Frontal cortex (tissue), 4 donors: ENCODE data around the gene PLEKHM3. TPM values are rescaled to one million over a fixed set of nuclear protein-coding genes. Genes with fewer than 3 reads are reported as not detected.
"Not testable (repeated sequence)": the region's sequence is repeated elsewhere in the genome, so short reads cannot be mapped to it uniquely, and the experiment has no call there.

Experiments used
- DNase-seq, 2 donors: peaks; one replicate each; pipeline ENCODE4 v3.0.0; 2012; ENCODE audit warnings: low spot score in 2 of 2
- FAIRE-seq: peaks from 2 replicates; lab custom pipeline; 2012; peaks lifted over from hg19 to GRCh38; lab: Jason Lieb, UNC
- total RNA-seq: library from RNA; depleted of rRNA; stranded (reverse); fragments of >200 nt; gene quantifications from one replicate; pipeline ENCODE4 v1.2.3, GENCODE V29; 2014
- donor health status: control.
- donor health status: control.
- donor health status: control.

Gene PLEKHM3
- total RNA-seq, 1 donor from 2014 or later, result 34.6 TPM

DNA sequence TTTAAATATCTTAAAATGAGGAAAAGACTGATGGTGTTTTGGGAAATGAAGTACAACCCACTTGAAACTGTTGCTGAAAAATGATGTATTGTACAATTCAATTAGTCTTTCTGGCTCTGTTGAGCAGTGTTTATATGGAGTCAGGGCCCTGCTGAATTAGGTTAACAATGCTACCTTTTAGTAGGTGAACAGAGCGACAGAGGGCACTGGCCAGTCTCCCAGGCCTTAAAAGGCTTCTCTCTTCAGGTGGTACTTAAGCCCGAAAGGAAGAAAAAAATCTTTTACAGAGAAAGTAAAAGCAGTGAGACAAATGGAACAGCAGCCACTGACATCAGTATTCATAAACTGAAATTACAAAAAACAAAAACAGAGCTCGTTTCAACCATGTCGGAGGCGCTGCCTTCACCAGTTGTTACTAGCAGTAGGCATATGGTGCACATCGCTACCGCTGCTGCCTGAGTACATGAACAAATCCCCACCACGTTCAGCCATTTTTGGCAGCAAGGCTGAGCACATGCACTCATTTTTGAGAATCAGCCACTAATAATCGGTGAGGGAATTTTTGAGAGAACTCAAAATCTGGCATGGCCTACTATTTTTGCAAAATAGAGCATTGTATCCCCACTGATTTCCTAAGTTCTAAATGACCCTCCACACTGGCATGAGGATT is 91.8 kb downstream of the PLEKHM3 start:
- FAIRE-seq, result no peak
- no peak for DNase-seq

DNA sequence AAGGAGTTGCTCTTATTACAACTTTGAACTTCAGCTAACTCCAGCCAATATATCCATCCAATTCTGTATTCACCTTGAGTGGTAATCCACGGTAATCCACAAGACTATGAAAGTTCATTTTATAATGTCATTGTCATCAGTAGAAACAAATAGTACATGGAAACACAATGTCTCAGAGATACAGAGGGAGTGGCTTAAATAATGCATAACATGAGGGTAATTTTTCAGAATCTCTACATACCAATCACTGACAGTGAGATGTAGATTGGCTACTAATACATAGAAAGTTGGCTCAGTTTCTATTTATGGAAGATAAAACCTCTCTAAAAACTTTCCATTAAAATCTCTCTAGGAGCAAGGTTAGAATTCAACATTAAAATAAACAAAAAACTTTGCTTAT is 93.2 kb downstream of the PLEKHM3 start:
- FAIRE-seq, result no peak
- no peak for DNase-seq

DNA sequence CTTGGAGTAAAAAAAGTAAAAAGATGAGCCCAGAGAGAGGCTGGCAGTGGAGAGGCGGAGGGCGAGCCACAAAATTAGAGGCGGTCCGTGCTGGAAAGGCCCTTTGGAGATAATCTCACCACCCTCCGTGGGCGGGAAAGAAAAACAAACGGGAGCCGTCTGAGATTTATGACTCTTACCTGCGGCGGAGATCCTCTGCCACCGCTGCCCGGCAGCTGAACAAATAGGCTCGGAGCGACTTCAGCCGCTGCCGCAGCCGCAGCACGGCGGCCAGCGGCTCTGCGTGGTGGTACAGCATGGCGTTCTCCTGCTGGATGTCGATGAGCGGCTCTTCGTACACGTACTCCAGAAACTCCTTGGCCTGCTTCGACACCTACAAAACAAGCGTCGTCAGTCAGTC is 94.6 kb downstream of the PLEKHM3 start:
- FAIRE-seq (no peak), DNase-seq (no peak)

DNA sequence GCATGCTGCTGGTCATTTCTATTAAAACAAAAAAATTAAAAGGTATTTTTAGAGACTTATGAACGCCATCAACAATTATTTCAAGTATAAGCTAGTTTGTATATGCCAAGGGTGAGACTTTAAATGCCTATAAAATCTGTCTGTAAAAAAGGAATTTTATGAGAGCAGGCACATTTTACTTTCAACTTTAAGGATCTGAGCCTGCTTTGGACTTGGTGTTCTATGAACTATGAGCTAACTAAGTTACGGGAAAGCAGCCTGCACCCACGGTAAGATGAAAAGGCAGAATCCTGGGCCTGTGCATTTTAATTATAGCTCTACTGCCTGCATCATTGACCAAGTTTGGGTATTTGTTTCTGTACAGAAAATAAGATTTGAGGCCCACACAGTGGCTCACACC is 95.4 kb downstream of the PLEKHM3 start:
- no peak for FAIRE-seq
- no peak for DNase-seq

DNA sequence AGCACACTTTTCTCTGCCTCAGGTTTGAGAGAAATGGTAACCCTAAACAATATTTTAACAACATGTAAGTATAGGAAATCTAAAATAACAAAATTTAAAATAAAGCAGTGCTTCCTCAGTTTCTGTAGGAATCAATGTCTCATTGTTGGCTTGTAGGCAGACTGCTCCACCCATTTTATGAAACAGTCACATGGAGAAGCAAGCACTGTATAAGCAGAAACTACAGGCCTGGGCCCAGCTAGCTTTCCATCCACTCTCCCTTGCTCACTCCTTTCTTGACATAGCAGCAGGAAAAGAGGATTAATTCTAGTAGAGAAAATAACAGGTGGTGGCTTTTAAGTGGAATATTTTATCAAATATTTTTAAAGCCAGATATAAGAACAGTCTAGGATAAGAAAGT is 97.2 kb downstream of the PLEKHM3 start:
- DNase-seq, result peak in 1 of 2 donors; percentile 42
- no peak for FAIRE-seq

DNA sequence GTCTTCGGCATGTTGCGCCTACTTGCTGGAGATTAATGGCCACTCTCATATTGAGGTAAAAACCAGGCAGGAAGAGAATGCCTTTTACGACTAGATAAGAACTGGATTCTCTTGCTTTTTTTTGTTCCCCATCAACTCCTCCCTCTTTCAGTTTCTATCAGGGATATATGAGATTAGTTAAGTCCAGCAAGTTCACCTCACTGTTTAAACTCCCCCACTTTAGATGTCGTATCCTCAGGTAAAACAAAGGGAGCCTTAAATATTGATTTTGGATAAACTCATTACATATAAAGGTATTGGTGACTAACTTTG is 98.4 kb downstream of the PLEKHM3 start:
- no peak for FAIRE-seq
- no peak for DNase-seq

DNA sequence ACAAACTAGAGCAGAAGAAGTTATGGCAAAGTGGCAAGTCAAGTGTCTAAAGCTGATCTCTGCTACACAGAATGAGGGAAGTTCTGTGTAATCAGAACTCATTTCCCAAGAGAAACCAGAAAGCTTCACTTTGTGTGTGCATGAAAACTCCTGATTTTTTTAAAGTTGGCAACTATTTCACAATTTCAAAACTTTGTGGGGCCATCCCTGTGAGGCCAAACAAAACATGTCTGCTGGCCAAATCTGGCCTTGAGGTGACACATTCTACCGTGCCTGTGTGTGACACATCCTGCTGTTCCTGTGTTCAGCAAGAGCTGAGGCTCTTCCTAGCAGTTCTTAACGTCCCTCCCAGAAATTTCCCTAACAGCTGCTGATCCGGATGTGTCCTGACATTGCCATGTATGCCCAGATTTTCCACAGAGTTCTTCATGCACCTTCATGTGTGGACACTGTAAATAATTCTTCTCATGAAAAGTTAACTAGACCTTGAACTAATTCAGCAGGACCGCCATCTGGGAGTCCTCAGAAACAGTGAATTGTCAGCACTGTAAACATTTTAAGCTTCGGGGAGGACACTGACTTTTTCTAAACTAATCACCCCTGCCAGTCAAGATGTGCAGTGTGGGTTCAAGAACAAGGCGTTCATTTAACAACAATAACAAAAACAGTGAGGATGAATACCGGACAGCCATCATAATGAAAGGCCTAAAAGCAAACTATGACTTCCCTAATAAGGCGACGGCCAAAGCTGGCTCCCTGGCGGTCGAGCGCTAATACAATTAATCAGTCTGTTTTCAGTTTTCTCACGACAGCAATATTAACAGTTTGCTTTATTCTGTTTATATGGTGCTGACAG is 99.0 kb downstream of the PLEKHM3 start:
- DNase-seq (no peak), FAIRE-seq (no peak)

DNA sequence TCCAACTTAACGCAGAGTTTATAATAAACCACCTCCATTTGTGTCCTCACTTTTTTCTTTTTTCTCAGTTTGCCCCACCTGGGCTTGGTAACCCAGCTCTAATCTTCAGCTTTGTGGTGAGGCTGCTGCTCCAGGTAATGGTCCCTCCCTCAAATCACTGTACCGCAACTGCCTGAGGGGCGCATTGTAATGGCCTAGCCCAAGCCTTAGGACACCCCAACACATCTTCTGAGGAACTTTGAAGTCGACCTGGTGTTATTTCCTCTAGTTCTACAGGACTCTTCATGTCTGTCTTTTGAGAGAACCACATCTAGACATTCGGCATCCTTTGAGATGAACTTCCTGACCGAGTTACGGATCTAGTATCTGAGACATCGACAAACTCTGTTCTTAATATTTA is 99.7 kb downstream of the PLEKHM3 start:
- DNase-seq (no peak), FAIRE-seq (no peak)

DNA sequence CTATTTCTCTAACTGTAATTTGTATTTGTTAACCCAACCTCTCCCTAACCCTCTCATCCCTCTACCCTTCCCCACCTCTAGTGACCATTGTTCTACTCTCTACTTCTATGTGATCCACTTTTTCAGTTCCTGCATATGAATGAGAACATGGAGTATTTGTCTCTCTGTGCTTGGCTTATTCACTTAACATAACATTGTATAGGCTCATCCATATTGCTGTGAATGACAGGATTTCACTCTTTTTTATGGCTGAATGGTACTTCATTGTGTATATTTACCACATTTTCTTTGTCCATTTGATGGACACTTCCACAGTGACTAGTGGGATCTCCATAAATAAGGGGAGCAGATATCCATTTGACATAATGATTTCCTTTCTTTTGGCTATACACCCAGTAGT is 103.7 kb downstream of the PLEKHM3 start:
- no peak for FAIRE-seq
- no peak for DNase-seq

DNA sequence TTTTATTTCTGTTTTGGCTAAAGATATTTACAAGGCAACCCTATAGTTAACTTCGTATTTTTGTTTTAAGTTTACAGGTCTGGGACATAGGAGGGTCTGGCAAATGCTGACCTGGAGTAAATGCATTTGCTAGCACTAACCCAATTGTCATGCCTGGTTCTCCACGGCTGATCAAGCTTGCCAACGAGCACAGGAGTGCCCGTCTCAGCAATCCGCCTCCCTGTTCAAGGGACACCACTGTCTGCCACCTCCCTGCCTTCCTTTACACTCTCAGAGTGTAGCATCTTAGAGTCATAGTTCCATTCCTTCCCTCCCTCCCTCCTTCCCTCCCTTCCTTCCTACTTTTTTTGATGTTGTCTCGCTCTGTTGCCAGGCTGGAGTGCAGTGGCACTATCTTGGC is 104.6 kb downstream of the PLEKHM3 start:
- no peak for DNase-seq
- no peak for FAIRE-seq

DNA sequence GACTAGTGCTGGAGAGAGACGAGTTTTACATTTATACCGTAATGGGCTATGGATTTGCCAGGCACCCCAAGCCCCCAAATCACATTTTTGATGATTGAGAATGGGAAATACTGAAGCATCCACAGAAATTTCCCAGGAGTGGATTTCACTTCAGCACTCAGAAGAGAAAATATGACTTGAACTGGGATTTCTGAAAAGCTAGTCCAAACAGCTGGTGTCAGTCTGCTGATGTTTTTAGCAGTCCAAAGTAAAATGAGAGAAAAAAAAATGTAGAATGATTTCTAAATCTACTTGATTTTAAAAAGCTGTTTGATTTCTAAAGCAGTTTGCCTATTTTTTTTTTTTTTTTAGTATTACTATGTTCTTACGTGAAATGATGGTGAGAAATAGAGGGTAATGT is 105.0 kb downstream of the PLEKHM3 start:
- FAIRE-seq, result no peak
- DNase-seq, result no peak

DNA sequence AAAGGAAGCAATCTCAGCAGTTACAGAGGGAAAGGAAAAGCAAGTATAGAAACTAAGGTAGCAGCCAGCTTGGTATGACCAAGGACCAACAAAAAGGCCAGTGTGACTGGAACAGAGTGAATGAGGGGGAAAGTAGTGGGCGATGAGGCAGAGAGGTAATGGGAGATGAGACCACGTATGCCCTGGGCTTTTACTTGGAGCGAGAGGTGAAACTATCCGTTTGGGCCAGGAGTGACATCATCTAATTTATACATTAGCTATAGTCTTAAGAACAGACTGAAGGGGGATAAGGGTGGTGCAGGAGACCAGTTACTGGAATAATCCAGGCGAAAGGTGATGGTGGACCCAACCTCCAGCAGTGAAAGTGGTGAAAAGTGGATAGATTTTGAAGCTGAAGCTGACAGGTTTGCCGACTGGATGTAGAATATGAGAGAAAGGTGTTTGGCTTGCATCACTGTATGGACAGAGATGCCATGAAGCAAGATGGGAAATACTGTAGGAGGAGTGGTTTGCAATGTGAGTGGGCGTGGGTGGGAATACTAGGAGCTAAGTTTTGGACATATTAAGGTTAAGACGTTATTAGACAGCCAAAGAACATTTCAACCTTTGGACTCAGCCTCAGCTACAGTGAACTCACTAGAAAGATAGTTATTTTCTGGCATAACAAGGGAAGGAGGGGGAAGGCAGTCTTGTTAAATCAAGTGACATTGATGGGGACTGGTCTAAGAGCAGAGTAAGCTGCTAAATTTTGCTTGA is 106.0 kb downstream of the PLEKHM3 start:
- DNase-seq (no peak), FAIRE-seq (no peak)

DNA sequence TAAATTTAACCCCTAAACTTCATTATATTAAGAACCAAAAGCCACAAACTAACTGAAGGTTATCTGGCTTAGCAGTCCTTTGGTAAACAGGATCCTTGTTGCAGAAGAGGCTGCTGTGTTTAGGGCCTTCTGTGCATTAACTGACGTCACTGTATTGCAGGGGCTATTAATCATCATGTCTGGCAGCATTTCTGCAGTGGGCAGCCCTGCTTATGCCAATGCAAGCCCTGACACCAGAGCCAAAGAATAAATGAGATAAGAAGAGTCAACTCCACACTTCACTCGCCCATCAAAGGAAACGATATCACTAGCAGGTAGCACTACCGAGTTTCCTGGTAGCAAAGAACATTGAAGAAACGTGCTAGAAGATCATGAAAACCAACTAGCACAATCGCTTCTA is 110.6 kb downstream of the PLEKHM3 start:
- no peak for FAIRE-seq
- no peak for DNase-seq

DNA sequence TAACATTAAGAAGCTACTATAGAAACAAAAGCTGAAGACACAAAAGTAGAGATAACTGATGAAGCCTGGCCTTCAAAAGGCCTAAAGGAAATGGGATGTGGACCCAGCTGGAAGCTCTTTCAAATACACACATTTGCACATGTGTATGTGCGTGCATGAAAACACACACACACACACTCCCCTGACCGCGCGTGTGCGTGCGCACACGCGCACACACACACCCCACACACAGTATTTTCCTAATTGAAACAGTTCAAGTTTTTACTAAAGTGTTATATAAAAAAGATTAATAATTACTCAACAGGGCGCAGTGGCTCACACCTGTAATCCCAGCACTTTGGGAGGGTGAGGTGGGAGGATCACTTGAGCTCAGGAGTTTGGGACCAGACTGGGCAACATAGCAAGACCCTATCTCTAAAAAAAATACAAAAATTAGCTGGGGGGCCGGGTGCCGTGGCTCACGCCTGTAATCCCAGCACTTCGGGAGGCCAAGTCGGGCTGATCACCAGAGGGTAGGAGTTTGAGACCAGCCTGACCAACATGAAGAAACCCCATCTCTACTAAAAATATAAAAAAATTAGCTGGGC is 111.5 kb downstream of the PLEKHM3 start:
- no peak for DNase-seq
- FAIRE-seq, result no peak

DNA sequence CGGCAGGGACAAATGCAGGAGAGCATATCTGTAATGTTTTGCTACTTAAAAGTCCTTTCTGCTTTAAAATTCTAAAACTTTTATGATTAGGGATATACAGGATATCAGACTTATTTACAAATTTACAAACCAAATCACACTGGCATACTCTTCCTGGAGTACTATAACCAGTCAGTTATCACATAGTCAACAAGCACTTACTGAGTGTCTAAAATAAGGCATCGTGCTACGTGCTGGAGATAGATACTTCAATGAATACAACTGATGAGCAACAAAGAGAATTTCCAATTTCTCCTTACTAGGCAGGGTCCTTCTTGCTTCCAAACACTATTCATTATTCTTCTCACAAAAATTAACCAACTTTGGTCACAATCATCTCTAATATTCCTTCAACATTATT is 113.5 kb downstream of the PLEKHM3 start:
- FAIRE-seq, result no peak
- DNase-seq, result no peak

DNA sequence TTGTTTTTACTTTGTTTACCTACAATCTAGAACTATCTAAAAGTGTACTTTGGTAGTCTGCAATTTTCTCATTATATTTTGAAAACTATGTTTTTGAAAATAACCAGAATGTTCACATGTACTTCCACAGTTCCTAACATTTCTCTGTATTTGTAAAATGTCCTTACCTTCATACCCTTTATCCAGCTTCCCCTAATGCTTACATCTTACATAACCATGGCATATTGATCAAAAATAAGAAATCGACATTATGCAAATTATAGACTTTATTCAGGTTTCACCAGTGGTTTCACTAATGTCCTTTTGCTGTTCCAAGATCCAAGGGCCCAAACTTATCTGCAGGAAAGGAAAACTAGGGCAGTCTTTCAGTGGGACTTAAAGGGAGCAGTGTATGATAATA is 114.1 kb downstream of the PLEKHM3 start:
- FAIRE-seq, result no peak
- no peak for DNase-seq

DNA sequence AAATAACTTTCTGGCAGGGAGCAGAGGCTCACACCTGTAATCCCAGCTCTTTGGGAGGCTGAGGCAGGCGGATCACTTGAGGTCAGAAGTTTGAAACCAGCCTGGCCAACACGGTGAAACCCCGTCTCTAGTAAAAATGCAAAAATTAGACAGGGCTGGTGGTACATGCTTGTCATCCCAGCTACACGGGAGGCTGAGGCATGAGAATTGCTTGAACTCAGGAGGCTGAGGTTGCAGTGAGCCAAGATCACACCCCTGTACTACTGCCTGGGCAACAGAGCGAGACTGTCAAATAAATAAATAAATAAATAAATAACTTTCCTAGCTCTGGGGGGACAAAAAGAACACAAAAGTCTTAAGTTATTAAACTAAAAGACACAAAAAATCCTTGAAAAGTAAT is 118.8 kb downstream of the PLEKHM3 start:
- not testable (repeated sequence) for FAIRE-seq, DNase-seq

DNA sequence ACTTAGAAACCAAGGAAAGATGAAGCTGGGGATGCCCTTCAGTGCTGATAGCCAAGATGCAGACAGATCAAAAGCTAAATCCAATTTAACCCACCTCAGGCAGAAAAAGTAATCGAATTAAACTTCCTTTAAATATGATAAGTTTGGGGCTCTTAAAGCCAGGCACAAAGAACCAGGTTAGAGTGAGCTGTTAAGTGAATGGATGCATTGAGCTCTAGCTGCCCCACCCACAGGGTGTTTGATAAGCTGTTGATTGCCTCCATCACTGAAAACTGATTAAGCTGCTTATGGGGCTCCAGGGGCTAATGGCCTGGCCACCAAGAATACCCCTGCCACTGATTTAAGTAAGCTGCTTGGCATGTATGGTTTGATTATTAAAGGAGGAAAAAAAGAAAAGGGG is 119.8 kb downstream of the PLEKHM3 start:
- FAIRE-seq, result no peak

DNA sequence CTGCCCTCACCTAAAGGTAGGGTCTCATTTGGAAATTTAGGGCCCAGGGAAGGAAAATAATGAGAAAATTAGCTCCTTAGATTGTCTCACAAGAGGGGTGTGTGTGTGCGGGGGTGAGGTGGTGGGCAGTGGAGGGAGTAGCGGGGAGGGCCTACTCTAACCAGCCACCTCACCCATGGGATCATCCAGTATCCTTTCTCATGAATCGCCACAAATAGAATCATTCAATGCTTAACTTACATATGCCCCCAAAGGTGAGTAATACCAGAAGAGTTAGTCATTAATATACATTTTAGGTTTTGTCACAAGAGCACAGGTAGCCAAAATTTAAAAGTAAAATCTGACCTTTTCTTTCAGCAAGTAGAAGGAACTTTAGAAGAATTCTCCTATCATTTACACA is 122.1 kb downstream of the PLEKHM3 start:
- FAIRE-seq (no peak), DNase-seq (no peak)

More for the DNA sequence above, 119.8 kb downstream of the PLEKHM3 start:
- DNase-seq, result no peak

DNA sequence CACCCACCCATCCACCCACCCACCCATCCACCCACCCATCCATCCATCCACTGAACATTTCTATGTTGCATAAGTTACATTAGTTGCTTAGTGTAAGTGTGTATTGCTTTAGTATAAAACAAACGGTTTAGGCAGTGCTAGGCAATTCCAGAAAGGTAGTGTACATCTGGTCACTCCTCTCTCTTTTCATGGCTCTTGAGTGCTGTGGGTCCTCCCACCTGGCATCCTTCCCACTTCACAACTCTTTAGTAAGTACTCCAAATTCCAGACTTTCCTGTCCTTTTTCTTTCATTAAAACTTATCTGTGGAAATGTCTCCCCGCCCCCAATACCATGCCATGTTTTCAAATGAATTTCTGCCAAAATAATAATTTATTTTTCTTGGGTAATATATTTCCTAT is 122.5 kb downstream of the PLEKHM3 start:
- DNase-seq (no peak), FAIRE-seq (no peak)

DNA sequence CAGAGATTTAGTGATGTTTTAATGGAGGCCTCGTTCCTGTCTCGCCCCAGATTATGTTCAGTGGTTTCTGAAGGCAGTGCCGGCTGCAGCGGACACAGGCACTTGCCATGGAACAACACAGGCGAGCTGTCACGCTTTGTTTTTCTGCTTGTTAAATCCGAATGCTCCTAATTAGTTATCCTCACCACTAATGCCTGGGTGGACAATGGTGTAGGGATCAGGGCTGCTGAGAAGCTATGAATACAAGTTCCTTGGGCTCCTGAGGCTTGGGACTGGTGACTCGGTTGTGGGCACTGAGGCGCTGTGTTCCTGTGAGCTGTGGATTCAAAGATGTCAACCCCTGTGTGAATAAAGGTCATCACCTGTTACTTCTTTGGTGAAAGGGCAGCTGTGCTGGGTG is 123.5 kb downstream of the PLEKHM3 start:
- peak in 1 of 2 donors; percentile 10 for DNase-seq
- no peak for FAIRE-seq
